Keratinocyte (primary cell): Measurements from ENCODE around the gene GRAMD1B.

ENCODE experiments used
- CTCF ChIP-seq, 3 experiments: IDR thresholded peaks in 1 of 3; conservative IDR thresholded peaks in 1 of 3; optimal IDR thresholded peaks in 1 of 3; 2 replicates in 2 of 3; 3 replicates in 1 of 3; pipeline versions ENCODE3 to v1.5.1; 2011; ENCODE audit warnings: low read length in 3 of 3, mild to moderate bottlenecking in 3 of 3, moderate library complexity in 2 of 3, control low read depth in 1 of 3, inconsistent platforms in 1 of 3; ENCODE audit not compliant: insufficient read depth in 2 of 3; ENCODE audit errors: extremely low read depth in 1 of 3
- EZH2 ChIP-seq: IDR thresholded peaks from one replicate; pipeline ENCODE4 v1.6.1; 2012; ENCODE audit warnings: inconsistent platforms, mild to moderate bottlenecking, low read length, moderate library complexity

DNA sequence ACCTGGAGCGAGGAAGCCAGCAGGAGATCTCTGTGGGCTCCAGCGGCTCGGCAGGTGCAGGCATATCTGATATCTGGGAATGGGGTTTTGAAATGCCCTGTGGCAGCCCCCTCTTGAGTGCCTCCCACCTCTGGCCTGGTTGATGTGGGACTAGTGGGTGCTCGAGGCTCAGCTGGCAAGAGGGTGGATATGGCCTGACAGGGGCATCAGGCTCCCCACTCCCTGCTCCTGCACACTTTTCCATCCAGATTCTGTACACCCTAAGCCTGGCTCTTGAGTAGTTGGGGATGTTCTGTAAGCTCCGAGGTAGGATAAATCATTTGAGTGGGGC lies 149.4 kb downstream of the GRAMD1B start:
- TF ChIP-seq CTCF (optimal IDR thresholded peaks at IDR 0.05 in 1 of 3, IDR thresholded peaks at IDR 0.05 in 1 of 3, conservative IDR thresholded peaks at IDR 0.05 in 1 of 3; ENCODE audit: extremely low read depth in 1 of 3, insufficient read depth in 2 of 3, low read length in 3 of 3), result no peak
- TF ChIP-seq EZH2, result no peak
